HG02759 (cell line): Measurements from ENCODE around the gene PCDHGB4.
"Not testable (repeated sequence)": the region's sequence is repeated elsewhere in the genome, so short reads cannot be mapped to it uniquely, and the experiment has no call there.

Experiments
- ATAC-seq: cut with Tn5 transposase; IDR thresholded peaks from one replicate; pipeline ENCODE4 v1.9.1; 2021; ENCODE audit warnings: mild to moderate bottlenecking, moderate library complexity; ENCODE audit not compliant: unreplicated experiment

PCDHGB4 gene

DNA sequence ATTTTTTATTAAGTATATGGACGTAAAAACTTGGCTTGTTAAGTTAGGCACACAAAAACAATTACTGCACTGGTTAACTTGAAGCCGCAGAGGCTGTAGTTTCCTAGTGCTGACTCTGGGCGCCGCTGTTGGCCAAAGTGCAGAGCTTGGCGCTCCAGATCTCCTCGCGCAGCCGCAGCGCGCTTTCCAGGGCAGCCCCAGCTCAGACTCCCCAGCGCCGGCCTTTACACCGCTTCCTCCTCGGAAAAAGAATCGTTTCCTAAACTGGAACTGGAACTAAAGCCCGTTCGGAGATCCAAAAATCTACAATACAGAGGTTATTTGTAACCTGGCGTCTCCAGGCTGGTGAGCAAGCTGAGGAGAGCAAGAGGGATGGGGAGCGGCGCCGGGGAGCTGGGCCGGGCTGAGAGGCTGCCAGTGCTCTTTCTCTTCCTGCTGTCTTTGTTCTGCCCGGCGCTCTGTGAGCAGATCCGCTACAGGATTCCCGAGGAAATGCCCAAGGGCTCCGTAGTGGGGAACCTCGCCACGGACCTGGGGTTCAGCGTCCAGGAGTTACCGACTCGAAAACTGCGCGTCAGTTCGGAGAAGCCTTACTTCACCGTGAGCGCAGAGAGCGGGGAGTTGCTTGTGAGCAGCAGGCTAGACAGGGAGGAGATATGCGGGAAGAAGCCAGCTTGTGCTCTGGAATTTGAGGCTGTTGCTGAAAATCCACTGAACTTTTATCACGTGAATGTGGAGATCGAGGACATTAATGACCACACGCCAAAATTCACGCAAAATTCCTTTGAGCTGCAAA is 10.5 kb downstream of the PCDHGB4 start, which contains the start of gene PCDHGB5:
PCDHGB5 (plus strand) TSS at position 192 of the 796 bp plus-strand sequence; CDS start at position 373, 181 bp downstream.
- peak; percentile 98 for ATAC-seq

DNA sequence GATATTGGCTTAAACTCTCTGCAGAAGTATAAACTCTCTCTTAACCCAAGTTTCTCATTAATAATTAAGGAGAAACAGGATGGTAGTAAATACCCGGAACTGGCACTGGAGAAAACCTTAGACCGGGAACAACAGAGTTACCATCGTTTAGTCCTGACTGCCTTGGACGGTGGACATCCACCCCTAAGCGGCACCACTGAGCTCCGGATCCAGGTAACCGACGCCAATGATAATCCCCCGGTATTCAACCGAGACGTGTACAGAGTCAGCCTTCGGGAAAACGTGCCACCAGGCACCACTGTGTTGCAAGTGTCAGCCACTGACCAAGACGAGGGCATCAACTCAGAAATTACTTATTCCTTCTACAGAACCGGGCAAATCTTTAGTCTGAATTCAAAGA is 11.1 kb downstream of the PCDHGB4 start:
- no peak for ATAC-seq

DNA sequence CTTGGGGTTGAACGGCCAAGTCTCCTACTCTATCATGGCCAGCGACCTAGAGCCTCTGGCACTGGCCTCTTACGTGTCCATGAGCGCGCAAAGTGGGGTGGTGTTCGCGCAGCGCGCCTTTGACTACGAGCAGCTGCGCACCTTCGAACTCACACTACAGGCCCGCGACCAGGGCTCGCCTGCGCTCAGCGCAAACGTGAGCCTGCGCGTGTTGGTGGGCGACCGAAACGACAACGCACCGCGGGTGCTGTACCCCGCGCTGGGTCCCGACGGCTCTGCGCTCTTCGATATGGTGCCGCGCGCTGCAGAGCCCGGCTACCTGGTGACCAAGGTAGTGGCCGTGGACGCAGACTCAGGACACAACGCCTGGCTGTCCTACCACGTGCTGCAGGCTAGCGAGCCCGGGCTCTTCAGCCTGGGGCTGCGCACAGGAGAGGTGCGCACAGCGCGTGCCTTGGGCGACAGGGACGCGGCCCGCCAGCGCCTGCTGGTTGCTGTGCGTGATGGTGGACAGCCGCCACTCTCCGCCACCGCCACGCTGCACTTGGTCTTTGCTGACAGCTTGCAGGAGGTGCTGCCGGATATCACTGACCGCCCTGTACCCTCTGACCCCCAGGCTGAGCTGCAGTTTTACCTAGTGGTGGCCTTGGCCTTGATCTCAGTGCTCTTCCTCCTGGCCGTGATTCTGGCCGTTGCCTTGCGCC is 12.2 kb downstream of the PCDHGB4 start:
- no peak for ATAC-seq

DNA sequence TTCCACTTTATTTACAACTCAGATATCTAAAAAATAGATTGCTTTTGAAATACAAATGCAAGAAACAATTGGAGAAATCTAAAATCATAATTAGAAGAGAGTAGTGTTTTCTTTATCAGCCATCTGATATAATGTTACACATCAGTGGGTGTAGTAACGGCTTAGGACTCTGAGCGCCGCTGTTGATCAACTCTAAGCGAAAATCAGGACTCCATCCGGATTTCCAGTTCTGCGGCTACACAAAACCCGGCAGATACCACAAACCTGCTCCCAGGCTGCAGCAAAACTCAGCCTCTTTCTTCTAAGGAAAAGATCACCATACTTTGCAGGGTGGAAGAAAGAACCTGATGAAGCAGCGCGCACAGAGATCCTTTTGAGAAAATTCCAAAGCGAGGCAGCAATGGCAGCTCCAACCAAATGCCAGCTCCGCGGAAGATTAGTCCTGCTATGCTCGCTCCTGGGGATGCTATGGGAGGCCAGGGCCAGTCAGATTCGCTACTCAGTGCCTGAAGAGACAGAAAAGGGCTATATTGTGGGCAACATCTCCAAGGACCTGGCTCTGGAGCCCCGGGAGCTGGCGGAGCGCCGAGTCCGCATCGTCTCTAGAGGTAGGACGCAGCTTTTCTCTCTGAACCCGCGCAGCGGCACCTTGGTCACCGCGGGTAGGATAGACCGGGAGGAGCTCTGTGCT is 15.2 kb downstream of the PCDHGB4 start, which contains the start of gene PCDHGA9:
PCDHGA9 (plus strand) TSS at position 226 of the 691 bp plus-strand sequence; CDS start at position 401, 175 bp downstream.
- no peak for ATAC-seq

DNA sequence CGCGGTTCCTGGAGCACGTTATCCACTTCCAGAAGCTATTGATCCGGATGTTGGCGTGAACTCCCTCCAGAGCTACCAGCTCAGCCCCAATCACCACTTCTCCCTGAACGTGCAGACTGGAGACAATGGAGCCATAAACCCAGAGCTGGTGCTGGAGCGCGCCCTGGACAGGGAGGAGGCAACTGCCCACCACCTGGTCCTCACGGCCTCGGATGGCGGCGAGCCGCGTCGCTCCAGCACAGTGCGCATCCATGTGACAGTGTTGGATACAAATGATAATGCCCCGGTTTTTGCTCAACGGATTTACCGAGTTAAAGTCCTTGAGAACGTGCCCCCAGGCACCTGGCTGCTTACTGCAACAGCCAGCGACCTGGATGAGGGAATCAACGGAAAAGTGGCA is 15.9 kb downstream of the PCDHGB4 start:
- no peak for ATAC-seq

DNA sequence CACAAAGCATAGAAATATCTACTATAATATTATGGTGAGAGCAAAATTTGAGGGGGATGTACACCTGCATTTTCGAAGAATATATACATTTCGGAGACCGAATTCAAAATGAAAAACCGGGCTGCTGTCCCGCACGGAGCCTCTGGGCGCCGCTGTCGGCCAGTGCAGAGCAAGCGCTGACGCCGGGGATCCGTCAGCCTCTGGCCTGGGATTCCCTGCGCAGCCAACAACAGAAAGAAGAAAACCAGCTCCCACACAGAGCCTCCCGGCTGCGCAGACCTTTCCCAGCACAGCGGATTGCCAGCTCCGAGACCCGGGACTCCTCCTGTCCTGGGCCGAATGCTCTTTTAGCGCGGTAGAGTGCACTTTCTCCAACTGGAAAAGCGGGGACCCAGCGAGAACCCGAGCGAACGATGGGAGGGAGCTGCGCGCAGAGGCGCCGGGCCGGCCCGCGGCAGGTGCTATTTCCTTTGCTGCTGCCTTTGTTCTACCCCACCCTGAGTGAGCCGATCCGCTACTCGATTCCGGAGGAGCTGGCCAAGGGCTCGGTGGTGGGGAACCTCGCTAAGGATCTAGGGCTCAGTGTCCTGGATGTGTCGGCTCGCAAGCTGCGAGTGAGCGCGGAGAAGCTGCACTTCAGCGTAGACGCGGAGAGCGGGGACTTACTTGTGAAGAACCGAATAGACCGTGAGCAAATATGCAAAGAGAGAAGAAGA is 20.4 kb downstream of the PCDHGB4 start, which contains the start of gene PCDHGB6:
PCDHGB6 (plus strand) TSS at position 232 of the 716 bp plus-strand sequence; CDS start at position 414, 182 bp downstream.
- ATAC-seq, result peak; percentile 65

DNA sequence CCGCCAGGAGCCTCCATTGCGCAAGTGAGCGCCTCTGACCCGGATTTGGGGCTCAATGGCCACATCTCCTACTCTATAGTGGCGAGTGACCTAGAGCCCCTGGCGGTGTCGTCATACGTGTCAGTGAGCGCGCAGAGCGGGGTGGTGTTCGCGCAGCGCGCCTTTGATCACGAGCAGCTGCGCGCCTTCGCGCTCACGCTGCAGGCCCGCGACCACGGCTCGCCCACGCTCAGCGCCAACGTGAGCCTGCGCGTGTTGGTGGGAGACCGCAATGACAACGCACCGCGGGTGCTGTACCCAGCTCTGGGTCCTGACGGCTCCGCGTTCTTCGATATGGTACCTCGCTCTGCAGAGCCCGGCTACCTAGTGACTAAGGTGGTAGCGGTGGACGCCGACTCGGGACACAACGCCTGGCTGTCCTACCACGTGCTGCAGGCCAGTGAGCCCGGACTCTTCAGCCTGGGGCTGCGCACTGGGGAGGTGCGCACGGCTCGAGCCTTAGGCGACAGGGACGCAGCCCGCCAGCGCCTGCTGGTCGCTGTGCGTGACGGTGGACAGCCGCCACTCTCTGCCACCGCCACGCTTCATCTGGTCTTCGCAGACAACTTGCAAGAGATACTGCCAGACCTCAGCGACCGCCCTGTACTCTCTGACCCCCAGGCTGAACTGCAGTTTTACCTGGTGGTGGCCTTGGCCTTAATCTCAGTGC is 22.3 kb downstream of the PCDHGB4 start:
- ATAC-seq, result no peak

GRCh38 chr5:141411575-141411974 is 24.1 kb downstream of the PCDHGB4 start:
- no peak for ATAC-seq

- ATAC-seq, result peak; percentile 79
Measured at GRCh38 chr5:141412854-141413539, 25.5 kb downstream of the PCDHGB4 start, which contains the start of gene PCDHGA10. TSS of gene PCDHGA10 (plus strand) at chr5:141412987. CDS start at chr5:141413176, 189 bp downstream.

DNA sequence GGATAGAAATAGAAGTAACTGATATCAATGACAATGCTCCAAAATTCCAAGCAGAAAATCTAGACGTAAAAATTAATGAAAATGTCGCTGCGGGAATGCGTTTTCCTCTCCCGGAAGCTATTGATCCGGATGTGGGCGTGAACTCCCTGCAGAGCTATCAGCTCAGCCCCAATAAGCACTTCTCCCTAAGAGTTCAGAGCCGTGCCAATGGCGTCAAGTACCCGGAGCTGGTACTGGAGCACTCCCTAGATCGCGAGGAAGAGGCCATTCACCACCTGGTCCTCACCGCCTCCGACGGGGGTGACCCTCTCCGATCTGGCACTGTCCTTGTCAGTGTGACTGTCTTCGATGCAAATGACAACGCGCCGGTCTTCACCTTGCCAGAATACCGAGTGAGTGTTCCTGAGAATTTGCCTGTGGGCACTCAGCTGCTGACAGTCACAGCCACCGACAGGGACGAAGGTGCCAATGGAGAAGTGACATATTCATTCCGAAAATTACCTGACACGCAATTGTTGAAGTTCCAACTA is 26.1 kb downstream of the PCDHGB4 start:
- peak; percentile 34 for ATAC-seq

DNA sequence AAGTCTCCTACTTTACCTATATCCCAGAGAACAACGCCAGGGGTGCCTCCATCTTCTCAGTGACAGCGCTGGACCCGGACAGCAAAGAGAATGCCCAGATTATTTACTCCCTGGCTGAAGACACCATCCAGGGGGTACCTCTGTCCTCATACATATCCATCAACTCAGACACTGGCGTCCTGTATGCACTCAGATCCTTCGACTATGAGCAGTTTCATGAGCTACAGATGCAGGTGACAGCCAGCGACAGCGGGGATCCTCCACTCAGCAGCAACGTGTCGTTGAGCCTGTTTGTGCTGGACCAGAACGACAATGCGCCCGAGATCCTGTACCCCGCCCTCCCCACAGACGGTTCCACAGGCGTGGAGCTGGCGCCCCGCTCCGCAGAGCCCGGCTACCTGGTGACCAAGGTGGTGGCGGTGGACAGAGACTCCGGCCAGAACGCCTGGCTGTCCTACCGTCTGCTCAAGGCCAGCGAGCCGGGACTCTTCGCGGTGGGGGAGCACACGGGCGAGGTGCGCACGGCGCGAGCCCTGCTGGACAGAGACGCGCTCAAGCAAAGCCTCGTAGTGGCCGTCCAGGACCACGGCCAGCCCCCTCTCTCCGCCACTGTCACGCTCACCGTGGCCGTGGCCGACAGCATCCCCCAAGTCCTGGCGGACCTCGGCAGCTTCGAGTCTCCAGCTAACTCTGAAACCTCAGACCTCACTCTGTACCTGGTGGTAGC is 27.2 kb downstream of the PCDHGB4 start:
- ATAC-seq, result not testable (repeated sequence)

DNA sequence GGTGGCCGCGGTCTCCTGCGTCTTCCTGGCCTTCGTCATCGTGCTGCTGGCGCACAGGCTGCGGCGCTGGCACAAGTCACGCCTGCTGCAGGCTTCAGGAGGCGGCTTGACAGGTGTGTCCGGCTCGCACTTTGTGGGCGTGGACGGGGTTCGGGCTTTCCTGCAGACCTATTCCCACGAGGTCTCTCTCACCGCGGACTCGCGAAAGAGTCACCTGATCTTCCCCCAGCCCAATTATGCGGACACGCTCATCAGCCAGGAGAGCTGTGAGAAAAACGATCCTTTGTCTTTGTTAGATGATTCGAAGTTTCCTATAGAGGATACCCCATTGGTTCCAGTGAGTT is 27.7 kb downstream of the PCDHGB4 start:
- not testable (repeated sequence) for ATAC-seq

- ATAC-seq, result peak; percentile 74
Measured at GRCh38 chr5:141417494-141418172, 30.1 kb downstream of the PCDHGB4 start, which contains the start of gene PCDHGB7. TSS of gene PCDHGB7 (plus strand) at chr5:141417677. CDS start at chr5:141417860, 183 bp downstream.

DNA sequence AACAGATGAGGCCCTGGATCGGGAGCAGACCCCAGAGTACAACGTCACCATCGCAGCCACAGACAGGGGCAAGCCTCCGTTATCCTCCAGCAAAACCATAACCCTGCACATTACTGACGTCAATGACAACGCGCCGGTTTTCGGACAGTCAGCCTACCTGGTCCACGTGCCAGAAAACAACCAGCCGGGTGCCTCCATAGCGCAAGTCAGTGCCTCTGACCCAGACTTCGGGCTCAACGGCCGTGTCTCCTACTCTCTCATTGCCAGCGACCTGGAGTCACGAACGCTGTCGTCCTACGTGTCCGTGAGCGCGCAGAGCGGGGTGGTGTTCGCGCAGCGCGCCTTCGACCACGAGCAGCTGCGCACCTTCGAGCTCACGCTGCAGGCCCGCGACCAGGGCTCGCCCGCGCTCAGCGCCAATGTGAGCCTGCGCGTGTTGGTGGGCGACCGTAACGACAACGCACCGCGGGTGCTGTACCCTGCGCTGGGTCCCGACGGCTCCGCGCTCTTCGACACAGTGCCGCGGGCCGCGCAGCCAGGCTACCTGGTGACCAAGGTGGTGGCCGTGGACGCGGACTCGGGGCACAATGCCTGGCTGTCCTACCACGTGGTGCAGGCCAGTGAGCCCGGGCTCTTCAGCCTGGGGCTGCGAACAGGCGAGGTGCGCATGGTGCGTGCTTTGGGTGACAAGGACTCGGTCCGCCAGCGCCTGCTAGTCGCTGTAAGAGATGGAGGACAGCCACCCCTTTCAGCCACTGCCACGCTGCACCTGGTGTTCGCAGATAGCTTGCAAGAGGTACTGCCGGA is 31.8 kb downstream of the PCDHGB4 start:
- no peak for ATAC-seq

GRCh38 chr5:141420855-141421488 is 33.5 kb downstream of the PCDHGB4 start, which contains the start of gene PCDHGA11:
TSS of gene PCDHGA11 (plus strand) at chr5:141421051. CDS start at chr5:141421228, 177 bp downstream.
- ATAC-seq, result peak; percentile 50

- no peak for ATAC-seq
Measured at GRCh38 chr5:141421489-141421855, 34.0 kb downstream of the PCDHGB4 start.
